ENCODE results near the gene PPM1G. TPM values are rescaled to one million over a fixed set of nuclear protein-coding genes. Genes with fewer than 3 reads are reported as not detected.

PPM1G gene
- polyA plus RNA-seq, 1 donor (not counting 4 experiments of a cell fraction or from before 2014, with no cell fraction given): 55.5 TPM

DNA sequence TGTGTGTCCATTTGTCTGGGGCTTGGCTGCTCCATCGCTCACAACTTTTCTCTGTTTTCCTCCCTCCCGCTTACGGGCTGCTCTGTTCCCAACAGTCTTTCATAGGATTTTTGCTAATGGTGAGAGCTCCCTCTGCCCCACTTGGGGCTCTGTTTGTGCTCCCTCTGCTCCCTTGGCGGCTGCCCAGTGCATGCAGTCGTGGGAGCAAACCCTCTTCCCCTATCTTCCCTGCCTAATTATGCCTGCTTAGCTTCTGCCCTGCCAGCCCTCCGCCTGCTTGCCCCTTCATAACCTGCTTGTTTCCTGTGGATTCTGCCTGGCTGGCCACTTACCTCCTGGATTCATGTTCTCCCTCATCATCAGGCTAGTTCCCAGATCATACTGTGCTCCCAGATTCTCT, 26.2 kb upstream of the PPM1G start:
- H4K20me1 ChIP-seq (ENCODE audit: control insufficient read depth, extremely low read depth, insufficient read depth, low read length): peaks cover 10% of the 10 kb centered on the region
- FAIRE-seq (no peak), DNase-seq (ENCODE audit: low read depth, low spot score) (no peak)
- no peak overlapping the region for H2AFZ ChIP-seq (ENCODE audit: control insufficient read depth, low read length)
- dilution Hi-C loops (cut with MboI; ENCODE audit: extremely low pct_ligation_motif_present, low sequenced_read_pairs): no loop called here
- peaks cover 11% of the 10 kb centered on the region for H3K4me1 ChIP-seq (ENCODE audit: control insufficient read depth, extremely low read depth, insufficient read depth, low read length)
- H3K9me3 ChIP-seq (ENCODE audit: control insufficient read depth, low read depth, low read length): no peaks in the 10 kb centered on the region
- peaks cover 44 to 46% of the 10 kb centered on the region in 2 experiments for H3K36me3 ChIP-seq (ENCODE audit: control insufficient read depth in 2 of 2, extremely low read depth in 1 of 2, insufficient read depth in 2 of 2, low read length in 2 of 2)
- H3K27me3 ChIP-seq (ENCODE audit: control insufficient read depth, extremely low read depth, insufficient read depth, low read length): no peaks in the 10 kb centered on the region
- TF ChIP-seq EZH2 (IDR thresholded peaks at IDR 0.05; ENCODE audit: low read length) (no peak), CTCF (optimal IDR thresholded peaks at IDR 0.05 in 1 of 3, IDR thresholded peaks at IDR 0.05 in 1 of 3, conservative IDR thresholded peaks at IDR 0.05 in 1 of 3; ENCODE audit: extremely low read depth in 1 of 3, insufficient read depth in 2 of 3, low read length in 3 of 3) (no peak)
- H3K27ac ChIP-seq (ENCODE audit: control insufficient read depth, insufficient read depth, low read length): no peak overlapping the region
- H3K9ac ChIP-seq (ENCODE audit: control insufficient read depth, extremely low read depth, insufficient read depth, low read length): no peak overlapping the region
- H3K4me3 ChIP-seq (ENCODE audit: control insufficient read depth in 2 of 3, extremely low read depth in 1 of 3, insufficient read depth in 2 of 3, low read depth in 1 of 3, low read length in 3 of 3): no peak overlapping the region
- no peaks in the 10 kb centered on the region for H3K9me1 ChIP-seq (ENCODE audit: control insufficient read depth, extremely low read depth, insufficient read depth, low read length)
- peaks cover 25% of the 10 kb centered on the region for H3K79me2 ChIP-seq (ENCODE audit: control insufficient read depth, insufficient read depth, low read length)
- H3K4me2 ChIP-seq (ENCODE audit: control insufficient read depth, extremely low read depth, insufficient read depth, low read depth, low read length): no peak overlapping the region

DNA sequence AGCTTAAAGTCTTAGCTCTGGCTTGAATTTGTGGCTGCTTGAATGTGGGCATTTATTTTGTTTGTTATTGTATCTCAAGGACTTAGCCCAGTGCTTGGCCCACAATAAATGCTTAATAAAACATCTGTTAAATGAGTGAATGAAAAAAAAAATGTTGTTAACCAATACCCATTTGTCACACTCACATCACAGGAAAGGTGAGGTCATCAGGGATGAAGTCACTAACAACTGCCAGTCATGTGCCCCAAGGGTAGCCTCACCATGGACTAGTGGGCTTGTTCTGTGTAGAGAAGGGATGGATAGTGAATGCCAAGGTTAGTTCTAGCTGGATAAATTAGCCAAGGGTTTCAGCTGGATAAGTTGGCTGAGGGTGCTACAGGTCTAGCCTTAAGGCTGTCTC, 22.0 kb upstream of the PPM1G start:
- H3K79me2 ChIP-seq (ENCODE audit: control insufficient read depth, insufficient read depth, low read length): peaks cover 41% of the 10 kb centered on the region
- no peaks in the 10 kb centered on the region for H3K9me1 ChIP-seq (ENCODE audit: control insufficient read depth, extremely low read depth, insufficient read depth, low read length)
- H2AFZ ChIP-seq (ENCODE audit: control insufficient read depth, low read length): no peak overlapping the region
- TF ChIP-seq CTCF (optimal IDR thresholded peaks at IDR 0.05 in 1 of 3, IDR thresholded peaks at IDR 0.05 in 1 of 3, conservative IDR thresholded peaks at IDR 0.05 in 1 of 3; ENCODE audit: extremely low read depth in 1 of 3, insufficient read depth in 2 of 3, low read length in 3 of 3) (no peak), EZH2 (IDR thresholded peaks at IDR 0.05; ENCODE audit: low read length) (no peak)
- DNase-seq (ENCODE audit: low read depth, low spot score) (no peak), FAIRE-seq (no peak)
- H3K9me3 ChIP-seq (ENCODE audit: control insufficient read depth, low read depth, low read length): no peaks in the 10 kb centered on the region
- peak overlapping the region; percentile 36 for H3K4me2 ChIP-seq (ENCODE audit: control insufficient read depth, extremely low read depth, insufficient read depth, low read depth, low read length)
- peaks cover 7% of the 10 kb centered on the region for H4K20me1 ChIP-seq (ENCODE audit: control insufficient read depth, extremely low read depth, insufficient read depth, low read length)
- peaks cover 23 to 24% of the 10 kb centered on the region in 2 experiments for H3K36me3 ChIP-seq (ENCODE audit: control insufficient read depth in 2 of 2, extremely low read depth in 1 of 2, insufficient read depth in 2 of 2, low read length in 2 of 2)
- H3K9ac ChIP-seq (ENCODE audit: control insufficient read depth, extremely low read depth, insufficient read depth, low read length): no peak overlapping the region
- peaks cover 25% of the 10 kb centered on the region for H3K4me1 ChIP-seq (ENCODE audit: control insufficient read depth, extremely low read depth, insufficient read depth, low read length)
- H3K27me3 ChIP-seq (ENCODE audit: control insufficient read depth, extremely low read depth, insufficient read depth, low read length): no peaks in the 10 kb centered on the region
- peak overlapping the region; percentile 47 for H3K27ac ChIP-seq (ENCODE audit: control insufficient read depth, insufficient read depth, low read length)
- dilution Hi-C loops (cut with MboI; ENCODE audit: extremely low pct_ligation_motif_present, low sequenced_read_pairs): no loop called here
- no peak overlapping the region for H3K4me3 ChIP-seq (ENCODE audit: control insufficient read depth in 2 of 3, extremely low read depth in 1 of 3, insufficient read depth in 2 of 3, low read depth in 1 of 3, low read length in 3 of 3)

All from keratinocyte (primary cell).